HG02642 (cell line): ENCODE measurements around the gene HNRNPR.

Experiments
- ATAC-seq: cut with Tn5 transposase; IDR thresholded peaks from one replicate; pipeline ENCODE4 v1.9.1; 2021; ENCODE audit warnings: mild to moderate bottlenecking; ENCODE audit not compliant: unreplicated experiment, poor library complexity

The HNRNPR gene

DNA sequence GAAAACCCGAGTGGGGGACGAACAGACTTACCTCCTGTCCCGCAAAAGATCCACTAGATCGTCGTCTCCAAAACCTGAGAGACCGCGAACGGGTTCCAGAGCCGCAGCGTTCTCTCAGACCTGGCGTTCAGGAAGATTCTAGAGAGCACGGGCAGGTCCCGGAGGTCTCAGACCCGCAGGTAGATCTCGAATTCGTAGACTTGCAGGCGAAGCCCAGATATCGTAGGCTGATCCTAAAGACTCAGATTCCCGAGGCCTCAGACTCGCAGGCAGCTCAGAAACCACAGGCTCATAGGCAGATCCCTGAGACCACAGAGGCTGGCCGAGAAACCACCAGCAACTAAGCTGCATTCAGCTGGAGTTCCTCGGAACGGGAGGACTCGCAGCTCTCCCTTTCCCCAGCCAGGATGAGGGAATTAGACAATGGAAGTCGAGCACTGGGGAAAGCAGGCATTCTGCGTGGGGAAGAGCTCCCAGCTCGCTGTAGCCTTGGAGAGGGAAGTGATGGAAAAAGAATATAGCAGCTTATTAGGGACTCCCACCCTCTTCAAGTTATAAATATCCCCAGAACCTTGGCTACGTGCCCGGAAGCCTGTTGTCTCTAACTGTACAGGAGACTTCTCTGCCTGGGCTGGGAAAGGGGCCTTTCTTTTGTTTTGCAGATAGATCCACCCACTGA lies 25.4 kb upstream of the HNRNPR start, which contains the start of gene ZNF436:
ZNF436 (minus strand) TSS at position 502 of the 679 bp plus-strand sequence. CDS start 1,831 bp downstream, outside the sequence.
- ATAC-seq, result no peak

DNA sequence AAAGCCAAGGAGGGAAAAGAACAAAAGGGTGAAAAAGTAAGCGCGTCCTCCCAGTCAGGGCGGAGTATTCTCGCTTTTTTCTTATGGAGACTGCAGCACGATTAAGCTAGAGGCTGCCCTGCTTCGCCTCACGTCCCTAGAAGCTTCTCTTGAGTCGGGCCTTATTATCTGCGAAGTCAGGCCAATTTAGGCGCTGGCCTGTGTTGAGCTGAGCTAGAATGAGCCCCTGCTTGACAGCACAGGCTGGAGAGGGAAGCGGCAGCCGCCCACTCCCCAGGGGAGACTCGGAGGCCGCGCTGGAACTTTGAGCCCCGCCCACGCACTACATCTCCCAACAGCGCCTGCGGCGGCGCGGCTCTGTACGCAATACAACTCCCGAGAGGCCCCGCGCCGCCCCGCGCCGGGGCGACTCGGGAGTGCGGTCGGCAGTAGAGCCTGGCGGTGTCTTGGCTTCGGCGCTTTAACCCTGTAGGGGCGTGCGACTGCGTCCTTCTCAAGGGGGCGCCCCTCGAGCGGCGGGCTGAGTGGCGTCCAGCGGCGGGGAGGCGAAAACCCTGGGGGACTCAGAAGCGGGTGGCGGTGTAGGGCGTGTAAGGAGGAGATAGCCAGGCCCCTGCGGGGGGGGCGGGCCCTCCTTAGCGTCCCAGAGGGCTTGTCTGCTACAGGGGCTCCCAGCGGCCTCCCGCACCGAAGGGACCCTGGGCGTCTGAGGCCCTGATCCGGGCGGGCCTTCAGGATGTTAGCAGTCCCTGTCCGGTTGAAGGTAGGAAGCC lies 24.7 kb upstream of the HNRNPR start:
- peak; percentile 75 for ATAC-seq

DNA sequence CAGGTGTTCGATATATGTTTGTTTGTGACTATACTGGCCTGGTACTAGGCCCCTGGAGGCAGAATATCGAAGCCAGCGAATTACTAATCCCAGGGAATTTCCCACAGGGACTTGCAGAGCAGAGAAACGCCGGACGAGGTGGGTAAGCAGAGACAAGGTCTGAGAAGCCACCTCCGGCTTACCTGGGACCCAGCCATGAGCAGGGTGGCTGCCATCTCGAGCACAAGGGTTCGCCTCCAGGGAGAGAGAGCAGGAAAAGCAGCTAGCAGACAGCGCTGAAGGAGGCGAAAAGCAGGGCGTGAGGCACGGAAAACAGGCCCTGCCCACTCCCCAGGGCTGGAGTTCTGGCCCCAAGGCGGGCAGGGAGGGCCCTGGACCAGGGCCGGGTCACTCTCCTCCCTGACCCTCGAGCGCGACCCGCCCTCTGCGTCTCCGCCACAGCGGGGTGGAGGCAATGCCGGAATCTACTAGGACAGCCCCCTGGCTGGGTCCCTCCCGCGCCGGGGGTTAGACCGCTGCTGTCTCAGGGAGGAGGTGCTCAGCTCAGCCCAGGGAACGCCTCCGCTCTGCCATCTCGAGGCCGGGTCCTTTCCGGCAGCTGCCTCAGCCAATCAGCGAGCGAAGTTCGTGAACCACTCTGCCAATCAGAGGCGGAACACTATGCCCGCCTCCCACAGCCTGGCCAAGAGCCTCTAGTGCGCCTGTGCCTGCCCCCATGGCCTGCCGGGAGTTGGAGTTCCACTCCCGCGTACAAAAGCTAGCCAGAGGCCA lies 23.9 kb upstream of the HNRNPR start:
- peak; percentile 91 for ATAC-seq

DNA sequence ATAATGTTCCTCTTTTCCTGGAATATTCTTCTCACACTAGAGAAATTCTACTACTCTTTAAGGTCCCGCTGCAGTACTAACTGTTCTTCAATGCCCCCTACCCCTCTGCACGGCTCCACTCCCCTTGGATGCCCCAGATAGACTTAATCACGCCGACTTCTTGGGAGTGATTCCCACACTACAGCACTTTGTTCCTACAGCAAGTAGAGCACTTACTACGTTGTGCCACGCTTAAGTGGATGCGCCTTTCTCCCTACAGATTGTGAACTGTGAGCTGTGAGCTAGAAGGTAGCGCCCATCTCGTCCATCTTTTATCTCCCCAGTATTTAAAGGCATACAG lies 23.3 kb upstream of the HNRNPR start:
- ATAC-seq, result no peak

DNA sequence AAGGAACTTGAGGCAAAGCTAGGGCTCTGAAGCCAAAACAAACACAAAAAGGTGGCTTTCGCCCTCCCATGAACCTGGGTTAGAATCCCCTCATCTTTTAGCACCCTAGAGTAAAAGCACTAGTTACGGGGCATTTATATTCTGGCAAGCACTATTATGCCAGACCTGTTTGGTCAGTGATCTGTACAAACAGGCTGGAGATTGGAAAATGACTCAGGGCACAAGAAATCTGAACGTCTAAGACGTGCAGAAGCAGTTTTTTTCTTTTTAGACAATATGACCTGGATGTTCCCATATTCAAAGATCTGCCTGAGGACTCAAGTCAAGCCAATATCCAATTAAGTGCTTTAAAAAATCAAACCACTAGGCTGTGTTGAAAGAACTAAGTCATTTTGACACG lies 22.5 kb upstream of the HNRNPR start:
- no peak for ATAC-seq

DNA sequence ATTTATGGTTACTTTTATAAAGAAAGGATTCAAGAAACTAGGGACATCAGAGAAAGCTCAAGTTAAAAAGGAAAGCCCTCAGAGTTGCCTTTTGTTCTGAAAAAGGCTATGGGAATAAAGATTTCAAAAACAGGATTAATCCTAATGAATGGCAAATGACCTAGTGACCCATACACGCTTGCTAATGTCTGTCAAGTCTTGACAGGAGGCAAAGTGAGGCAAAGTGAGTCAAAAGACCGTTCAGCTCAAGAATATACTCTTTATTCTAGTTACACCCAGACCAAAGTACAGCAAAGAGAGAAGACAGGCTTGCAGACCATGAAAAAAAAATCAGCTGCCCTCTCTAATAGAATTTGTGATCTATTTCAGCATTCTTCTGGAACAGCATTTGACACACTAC lies 22.1 kb upstream of the HNRNPR start:
- no peak for ATAC-seq

DNA sequence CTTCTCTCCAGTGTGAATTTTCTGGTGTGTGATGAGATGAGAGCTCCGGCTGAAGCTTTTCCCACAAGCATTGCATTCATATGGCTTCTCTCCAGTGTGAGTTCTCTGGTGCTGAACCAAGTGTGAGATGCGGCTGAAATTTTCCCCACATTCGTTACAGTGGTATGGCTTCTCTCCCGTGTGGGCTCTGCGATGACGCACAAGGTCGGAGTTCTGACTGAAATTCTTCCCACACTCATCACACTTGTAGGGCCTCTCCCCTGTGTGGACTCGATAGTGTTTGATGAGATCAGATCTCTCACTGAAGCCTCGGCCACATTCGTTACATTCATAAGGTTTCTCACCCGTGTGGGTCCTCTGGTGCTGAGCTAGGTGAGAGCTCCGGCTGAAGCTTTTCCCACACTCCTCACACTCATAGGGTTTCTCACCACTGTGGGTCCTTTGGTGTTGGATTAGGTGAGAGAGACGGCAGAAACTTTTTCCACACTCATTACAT lies 18.2 kb upstream of the HNRNPR start:
- ATAC-seq, result no peak

DNA sequence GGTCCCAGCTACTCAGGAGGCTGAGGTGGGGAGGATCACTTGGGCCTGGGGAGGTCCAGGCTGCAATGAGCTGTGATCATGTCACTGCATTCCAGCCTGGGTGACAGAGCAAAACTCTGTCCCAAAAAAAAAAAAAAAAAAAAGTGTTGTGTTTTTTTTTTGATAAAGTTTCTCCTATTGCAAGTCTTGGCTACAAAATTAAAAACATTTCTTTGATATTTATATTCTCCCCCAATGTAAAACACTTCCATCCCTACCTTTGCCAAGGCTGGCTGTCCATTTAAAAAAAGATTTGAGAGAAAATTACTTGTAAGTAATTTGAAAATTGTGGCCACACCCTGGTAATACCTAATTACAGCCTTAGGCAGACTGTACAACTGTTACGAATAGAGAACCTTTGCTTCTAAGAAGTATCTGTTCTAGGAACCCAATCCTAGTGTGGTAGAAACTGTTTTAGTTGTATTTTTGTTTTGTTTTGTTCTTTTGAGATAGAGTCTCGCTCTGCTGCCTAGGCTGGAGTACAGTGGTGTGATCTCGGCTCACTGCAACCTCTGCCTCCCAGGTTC lies 14.3 kb upstream of the HNRNPR start:
- no peak for ATAC-seq

DNA sequence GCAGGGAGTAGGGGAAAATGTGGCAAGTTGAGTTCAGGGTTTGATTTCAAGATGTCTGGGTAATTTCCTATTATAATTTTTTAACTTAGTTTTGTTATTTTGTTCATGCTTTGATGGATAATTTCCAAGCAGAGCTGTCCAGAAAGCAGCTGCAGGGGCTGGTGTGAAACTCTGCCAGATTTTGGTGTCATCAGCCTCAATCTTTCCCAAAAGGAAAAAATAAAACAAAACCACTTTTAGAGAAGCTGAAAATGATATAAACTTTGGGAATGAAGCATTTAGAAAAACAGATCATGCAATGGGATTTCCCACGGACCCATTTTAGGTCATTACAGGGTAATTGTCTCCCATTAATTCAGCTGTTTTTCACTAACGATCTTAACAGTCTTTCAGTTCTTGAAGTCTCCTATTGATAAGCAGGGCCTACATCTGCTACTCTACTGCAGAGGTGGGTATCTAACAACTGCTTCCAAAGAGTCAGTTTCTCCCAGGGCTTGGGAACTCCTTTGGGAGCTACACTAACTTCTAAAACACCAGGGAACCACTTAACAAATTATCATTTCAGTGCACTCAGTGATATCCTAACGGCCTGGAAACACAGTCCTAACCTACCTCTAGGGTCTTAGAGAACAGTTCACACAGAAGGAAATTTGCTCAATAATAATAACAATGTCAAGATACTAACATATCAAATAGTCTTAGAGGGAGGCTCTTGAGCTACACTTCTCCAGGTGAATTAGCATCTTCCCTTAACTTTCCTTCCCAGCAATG lies 13.2 kb upstream of the HNRNPR start:
- no peak for ATAC-seq

DNA sequence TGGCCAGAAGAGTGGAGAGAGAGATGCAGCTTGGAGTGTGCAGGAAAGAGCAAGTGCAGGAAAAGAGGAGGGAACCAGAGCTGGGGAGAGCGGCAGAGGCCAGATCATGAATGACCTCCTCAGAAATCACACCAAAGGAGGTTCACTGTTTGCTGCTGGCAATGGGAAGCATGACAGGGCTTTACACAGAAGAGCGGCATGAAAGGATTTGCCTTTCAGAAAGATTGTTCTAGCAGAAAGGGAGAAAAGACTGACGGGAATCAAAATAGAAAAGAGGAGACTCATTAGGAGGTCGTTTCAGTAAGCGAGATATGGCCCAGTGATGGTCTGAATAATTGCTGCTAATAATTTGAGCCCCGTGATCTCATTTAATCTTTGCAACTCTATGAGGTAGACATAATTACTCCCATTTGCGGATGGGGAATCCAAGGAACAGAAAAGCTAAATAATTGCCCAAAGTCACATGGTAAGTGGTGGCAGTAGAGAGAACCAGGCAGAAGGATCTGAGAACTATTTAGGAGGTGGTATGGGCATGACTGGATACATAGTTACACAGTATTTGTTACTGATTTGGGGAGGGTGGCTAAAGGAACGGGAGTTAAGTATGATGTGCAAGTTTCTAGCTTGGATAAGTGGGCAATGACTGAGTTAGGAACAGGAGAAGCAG lies 12.5 kb upstream of the HNRNPR start:
- ATAC-seq, result no peak

DNA sequence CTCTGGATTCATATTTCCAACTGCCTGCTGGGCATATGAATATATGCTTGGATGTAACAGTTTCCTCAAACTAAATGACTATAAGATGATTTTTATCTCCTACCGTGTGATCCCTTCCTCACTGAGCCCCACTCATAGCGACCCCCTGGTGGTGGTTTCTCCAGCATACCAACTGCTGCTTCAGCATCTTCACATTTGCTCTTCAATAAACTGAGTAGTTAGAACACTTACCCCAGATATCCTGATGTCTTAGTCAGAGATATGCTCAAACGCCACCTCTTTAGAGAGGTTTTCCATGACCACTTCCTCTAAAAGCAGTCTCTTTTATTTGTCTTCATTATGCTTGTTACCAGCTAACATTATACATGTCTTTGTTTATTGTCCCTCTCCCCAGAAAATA lies 10.2 kb upstream of the HNRNPR start:
- ATAC-seq, result no peak

DNA sequence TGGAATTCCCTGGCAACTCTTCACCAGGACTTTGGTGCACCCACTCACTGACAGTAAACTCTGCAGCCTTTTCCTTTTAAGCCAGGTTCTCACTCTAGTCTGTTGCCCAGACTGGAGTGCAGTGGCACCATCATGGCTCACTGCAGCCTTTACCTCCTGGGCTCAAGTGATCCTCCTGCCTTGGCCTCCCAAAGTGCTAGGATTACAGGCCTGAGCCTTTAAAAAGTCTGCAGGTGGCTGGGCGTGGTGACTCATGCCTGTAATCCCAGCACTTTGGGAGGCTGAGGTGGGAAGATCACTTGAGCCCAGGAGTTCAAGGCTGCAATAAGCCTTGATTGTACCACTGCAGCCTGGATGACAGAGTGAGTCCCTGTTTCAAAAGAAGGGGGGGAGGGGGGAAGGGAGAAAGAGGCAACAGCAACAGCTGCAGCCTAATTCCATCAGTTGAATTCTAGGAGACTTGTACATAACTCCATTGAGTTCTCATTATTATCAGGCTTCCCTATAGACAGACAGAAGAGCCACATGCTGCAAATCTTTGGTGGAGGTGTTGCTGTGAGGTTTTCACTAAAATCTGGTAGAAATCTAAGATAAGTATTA lies 8.1 kb upstream of the HNRNPR start:
- no peak for ATAC-seq

DNA sequence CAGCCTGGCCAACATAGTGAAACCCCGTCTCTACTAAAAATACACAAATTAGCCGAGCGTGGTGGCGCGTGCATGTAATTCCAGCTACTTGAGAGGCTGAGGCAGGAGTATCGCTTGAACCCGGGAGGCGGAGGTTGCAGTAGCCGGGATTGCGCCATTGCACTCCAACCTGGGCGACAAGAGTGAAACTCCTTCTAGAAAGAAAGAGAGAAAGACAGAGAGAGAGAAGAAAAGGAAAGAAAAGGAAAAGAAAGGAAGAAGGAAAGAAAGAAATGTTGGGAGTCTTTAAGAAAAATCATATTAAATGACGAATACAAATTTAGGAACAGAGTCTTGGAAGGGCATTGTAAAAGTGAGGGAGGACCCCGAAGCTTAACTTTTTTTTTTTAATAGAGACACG lies 1.8 kb upstream of the HNRNPR start:
- ATAC-seq, result no peak

DNA sequence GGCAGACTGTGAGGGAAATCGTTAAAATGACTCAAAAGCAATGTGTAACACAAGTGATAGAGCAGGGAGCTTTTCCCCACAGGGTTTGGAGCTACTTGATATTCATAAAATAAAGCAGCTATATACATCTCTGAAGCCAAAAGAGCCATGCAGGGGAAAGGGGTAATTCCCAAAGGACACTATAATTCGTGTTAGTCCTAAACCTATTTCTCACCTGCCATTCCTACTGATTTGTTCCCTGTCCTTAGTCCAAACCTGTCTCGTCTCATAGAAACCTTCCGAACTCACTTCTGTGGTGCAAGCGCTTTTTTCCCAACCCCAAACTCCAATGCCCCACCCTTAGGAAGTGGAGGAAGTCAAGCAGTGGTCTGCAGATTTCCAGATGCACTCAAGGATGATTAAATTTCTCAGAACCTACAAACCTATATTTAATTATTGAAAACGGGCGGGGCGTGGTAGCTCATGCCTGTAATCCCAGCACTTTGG lies 946 bp upstream of the HNRNPR start:
- ATAC-seq, result no peak

DNA sequence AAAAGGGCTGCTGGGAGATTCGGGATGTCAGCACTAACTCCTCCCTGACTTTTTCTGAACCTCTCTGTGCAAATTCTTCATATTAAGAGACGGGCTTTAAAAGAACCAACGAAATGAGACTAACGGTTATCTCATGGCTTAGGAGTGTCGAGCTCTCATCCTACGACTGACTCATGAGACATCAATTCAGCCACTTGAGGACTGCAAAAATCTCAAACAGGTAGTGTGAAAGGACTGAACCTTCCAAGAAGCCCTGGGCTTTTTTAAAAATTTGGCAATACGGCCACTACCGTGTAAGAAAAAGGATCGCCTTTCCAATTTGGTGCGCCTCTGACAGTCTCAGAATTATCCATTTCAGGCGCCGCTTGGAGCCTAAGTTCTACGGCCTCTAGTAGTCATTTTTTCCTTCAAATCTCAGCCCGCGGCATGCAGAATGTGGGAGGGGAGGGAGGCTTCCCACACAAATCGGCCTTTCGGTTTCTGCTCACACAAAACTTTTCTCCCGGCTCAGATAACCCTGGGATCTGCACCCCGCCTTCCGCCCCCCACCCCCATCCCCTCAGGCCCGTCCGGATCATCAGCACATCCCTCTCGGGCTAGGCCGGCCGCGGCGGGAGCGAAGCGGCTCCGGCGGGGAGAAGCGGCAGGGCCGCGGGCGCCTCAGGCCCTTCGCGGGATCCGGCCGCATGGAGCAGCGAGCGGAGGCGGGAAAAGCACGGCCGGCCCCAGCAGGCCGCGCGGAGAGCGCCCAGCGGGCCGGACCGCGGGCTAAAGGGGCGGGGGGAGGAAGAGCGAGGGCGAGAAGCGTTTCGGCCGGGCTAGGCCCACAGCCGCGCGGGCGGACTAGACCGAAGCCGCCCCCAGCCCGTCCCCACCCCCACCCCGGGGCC lies 618 bp downstream of the HNRNPR start:
- peak; percentile 20 for ATAC-seq

DNA sequence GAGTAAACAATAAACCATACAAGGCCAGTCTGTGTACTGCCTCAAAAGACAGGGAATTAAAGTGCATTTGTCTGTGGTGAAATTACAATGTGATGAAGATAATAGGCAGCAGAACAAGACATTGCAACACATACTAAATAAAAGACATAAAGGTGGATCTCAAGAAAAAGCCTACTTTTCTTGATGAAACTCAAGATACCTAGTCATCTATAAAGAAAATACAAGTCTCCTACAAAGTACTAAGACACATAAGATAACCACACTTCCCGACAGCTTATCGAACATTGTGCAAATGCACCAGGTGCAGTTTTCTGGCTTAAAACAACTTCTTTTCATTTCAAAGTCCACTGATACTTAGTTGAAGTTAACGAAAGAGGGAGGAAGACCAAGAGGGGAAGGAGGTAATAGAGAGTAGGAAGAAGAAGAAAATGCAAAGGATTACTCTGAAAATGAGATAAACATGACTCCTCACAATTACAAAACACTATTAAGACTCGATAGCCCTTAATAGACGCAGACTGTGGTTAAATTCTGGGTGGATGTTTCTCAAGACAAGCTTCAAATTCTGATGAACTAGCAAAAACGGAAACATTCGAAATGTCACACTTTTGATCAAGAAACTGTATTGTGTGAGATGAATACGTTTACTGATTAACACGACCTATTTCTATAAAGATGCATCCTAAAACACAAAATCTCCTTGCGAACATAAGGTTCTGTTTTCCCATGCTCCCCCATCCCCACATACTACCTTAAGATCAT lies 2.0 kb downstream of the HNRNPR start:
- ATAC-seq, result no peak

DNA sequence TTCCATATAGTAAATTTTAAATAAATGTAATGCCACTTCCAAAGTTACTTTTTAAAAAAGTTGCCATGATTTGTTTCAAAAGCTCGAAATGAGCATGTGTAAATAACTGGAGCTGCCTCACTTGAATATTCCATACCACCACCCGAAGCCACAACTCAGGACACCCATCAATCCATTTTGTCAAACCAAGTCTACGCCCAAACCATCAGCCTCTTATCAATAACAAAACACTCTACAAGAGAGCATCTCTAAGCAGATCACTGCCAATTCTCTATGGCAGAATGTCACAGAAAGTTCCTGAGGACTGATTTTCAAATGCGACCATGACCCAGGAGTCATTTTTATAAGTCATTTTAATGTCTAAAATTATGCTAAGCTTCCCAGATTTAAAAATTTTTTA lies 4.5 kb downstream of the HNRNPR start:
- no peak for ATAC-seq
